ENCODE data around the gene UNC93A. TPM values are rescaled to one million over a fixed set of nuclear protein-coding genes. Genes with fewer than 3 reads are reported as not detected.
"Not testable (repeated sequence)": the region's sequence is repeated elsewhere in the genome, so short reads cannot be mapped to it uniquely, and the experiment has no call there.

Gene UNC93A
- total and polyA plus RNA-seq, 2 donors (not counting 3 experiments of a cell fraction or from before 2014, with no cell fraction given), result not detected

DNA sequence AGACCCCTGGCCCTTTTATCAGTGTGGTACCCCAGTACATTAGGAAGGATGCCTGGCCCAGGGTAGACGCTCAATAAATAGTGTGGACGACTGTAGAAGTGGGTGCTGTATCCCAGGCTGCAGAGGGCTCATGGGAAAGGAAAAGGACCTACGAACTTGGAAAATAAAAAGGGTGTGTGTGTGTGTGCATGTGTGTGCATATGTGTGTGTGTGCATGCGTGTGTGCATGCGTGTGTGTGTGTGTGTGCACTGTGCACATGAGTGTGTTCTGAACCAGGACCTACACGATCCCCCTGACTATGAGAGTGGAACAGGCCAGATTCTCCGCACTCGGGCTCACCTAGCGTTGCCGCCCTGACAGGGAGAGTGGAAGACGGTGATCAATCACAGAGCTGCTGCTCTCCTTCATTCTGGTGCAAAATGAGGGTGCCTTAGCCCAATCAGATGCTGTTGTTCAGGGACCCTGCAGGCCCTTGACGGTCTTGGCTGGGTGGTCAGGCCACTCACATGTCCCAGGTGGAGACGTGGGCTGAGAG lies 3.5 kb upstream of the UNC93A start:
- no peaks in the 10 kb centered on the region for H3K4me1 ChIP-seq (ENCODE audit: control insufficient read depth, extremely low read depth, insufficient read depth, low read length)
- H3K9me1 ChIP-seq (replicated peaks; ENCODE audit: control insufficient read depth, extremely low read depth, insufficient read depth, low read length), result no peaks in the 10 kb centered on the region
- dilution Hi-C loops (cut with MboI; ENCODE audit: extremely low pct_ligation_motif_present, low sequenced_read_pairs), result no loop called here
- DNase-seq (ENCODE audit: low read depth, low spot score) (no peak), FAIRE-seq (no peak)
- no peak overlapping the region for H3K9ac ChIP-seq (replicated peaks; ENCODE audit: extremely low read depth, insufficient read depth, low read length)
- no peaks in the 10 kb centered on the region for H3K9me3 ChIP-seq (replicated peaks; ENCODE audit: control insufficient read depth, insufficient read depth, low read length)
- CTCF ChIA-PET, result interaction anchor here (1.7 to 1.8 kb wide), 2 partner anchors 64 to 69 kb away, joined by 8 to 12 read pairs; no protein-coding TSS in a partner anchor
- no peaks in the 10 kb centered on the region for H3K36me3 ChIP-seq (ENCODE audit: control insufficient read depth in 2 of 2, extremely low read depth in 1 of 2, insufficient read depth in 2 of 2, low read length in 2 of 2)
- no peak overlapping the region for H3K4me2 ChIP-seq (ENCODE audit: insufficient read depth, low read length)
- H3K4me3 ChIP-seq (replicated peaks in 1 of 3; ENCODE audit: insufficient read depth in 1 of 3, low read depth in 1 of 3, low read length in 3 of 3), result no peak overlapping the region
- no peaks in the 10 kb centered on the region for H3K79me2 ChIP-seq (ENCODE audit: control insufficient read depth, insufficient read depth, low read length)
- no peak for TF ChIP-seq GATA2 (IDR thresholded peaks at IDR 0.05; ENCODE audit: insufficient read depth, insufficient read length, low read depth, low read length)
- TF ChIP-seq JUN (IDR thresholded peaks at IDR 0.05; ENCODE audit: borderline replicate concordance, insufficient read depth, insufficient read length, low read depth), result no peak
- no peak for TF ChIP-seq CTCF (IDR thresholded peaks at IDR 0.05; ENCODE audit: extremely low read depth in 1 of 2, insufficient read depth in 1 of 2, low read depth in 1 of 2, low read length in 2 of 2)
- BruUV-seq (replicated peaks), result no TSS peak
- no peaks in the 10 kb centered on the region for H3K27me3 ChIP-seq (ENCODE audit: control insufficient read depth in 2 of 2, insufficient read depth in 2 of 2, low read length in 2 of 2)
- H2AFZ ChIP-seq (ENCODE audit: low read depth, low read length), result no peak overlapping the region
- no peaks in the 10 kb centered on the region for H4K20me1 ChIP-seq (replicated peaks; ENCODE audit: control insufficient read depth, extremely low read depth, insufficient read depth, low read length)
- intact Hi-C loops (cut with micrococcal nuclease), result loop anchor here (1.0 kb wide), 2 partner anchors 70 to 611 kb away; no protein-coding TSS in a partner anchor
- H3K27ac ChIP-seq (ENCODE audit: insufficient read depth, low read depth, low read length), result no peak overlapping the region
- POLR2A ChIA-PET, result no interaction called here

- H3K27me3 ChIP-seq (ENCODE audit: control insufficient read depth in 2 of 2, insufficient read depth in 2 of 2, low read length in 2 of 2); H3K9ac ChIP-seq (replicated peaks; ENCODE audit: extremely low read depth, insufficient read depth, low read length); dilution Hi-C loops (cut with MboI; ENCODE audit: extremely low pct_ligation_motif_present, low sequenced_read_pairs); POLR2A ChIA-PET; H3K4me2 ChIP-seq (ENCODE audit: insufficient read depth, low read length); H3K4me3 ChIP-seq (replicated peaks in 1 of 3; ENCODE audit: insufficient read depth in 1 of 3, low read depth in 1 of 3, low read length in 3 of 3); H3K27ac ChIP-seq (ENCODE audit: insufficient read depth, low read depth, low read length); H2AFZ ChIP-seq (ENCODE audit: low read depth, low read length); H4K20me1 ChIP-seq (replicated peaks; ENCODE audit: control insufficient read depth, extremely low read depth, insufficient read depth, low read length); BruUV-seq (replicated peaks); H3K79me2 ChIP-seq (ENCODE audit: control insufficient read depth, insufficient read depth, low read length); H3K9me1 ChIP-seq (replicated peaks; ENCODE audit: control insufficient read depth, extremely low read depth, insufficient read depth, low read length); H3K36me3 ChIP-seq (ENCODE audit: control insufficient read depth in 2 of 2, extremely low read depth in 1 of 2, insufficient read depth in 2 of 2, low read length in 2 of 2); H3K9me3 ChIP-seq (replicated peaks; ENCODE audit: control insufficient read depth, insufficient read depth, low read length); H3K4me1 ChIP-seq (ENCODE audit: control insufficient read depth, extremely low read depth, insufficient read depth, low read length): not testable (repeated sequence)
- CTCF ChIA-PET, result interaction anchor here (1.0 to 1.8 kb wide), 2 partner anchors 63 to 70 kb away, joined by 4 to 12 read pairs; no protein-coding TSS in a partner anchor
- intact Hi-C loops (cut with micrococcal nuclease), result loop anchor here (1.0 kb wide), 2 partner anchors 71 to 610 kb away; no protein-coding TSS in a partner anchor
- FAIRE-seq (peak; percentile 100), DNase-seq (ENCODE audit: low read depth, low spot score) (peak; percentile 35)
- TF ChIP-seq CTCF (IDR thresholded peaks at IDR 0.05; ENCODE audit: extremely low read depth in 1 of 2, insufficient read depth in 1 of 2, low read depth in 1 of 2, low read length in 2 of 2), result peak; percentile 43 to 44
Observed at GRCh38 chr6:167288591-167289225, 2.4 kb upstream of the UNC93A start.

- DNase-seq (ENCODE audit: low read depth, low spot score); H3K9me1 ChIP-seq (replicated peaks; ENCODE audit: control insufficient read depth, extremely low read depth, insufficient read depth, low read length); FAIRE-seq; H3K4me3 ChIP-seq (replicated peaks in 1 of 3; ENCODE audit: insufficient read depth in 1 of 3, low read depth in 1 of 3, low read length in 3 of 3); H3K4me1 ChIP-seq (ENCODE audit: control insufficient read depth, extremely low read depth, insufficient read depth, low read length); H4K20me1 ChIP-seq (replicated peaks; ENCODE audit: control insufficient read depth, extremely low read depth, insufficient read depth, low read length); H3K27ac ChIP-seq (ENCODE audit: insufficient read depth, low read depth, low read length); H3K36me3 ChIP-seq (ENCODE audit: control insufficient read depth in 2 of 2, extremely low read depth in 1 of 2, insufficient read depth in 2 of 2, low read length in 2 of 2); H3K27me3 ChIP-seq (ENCODE audit: control insufficient read depth in 2 of 2, insufficient read depth in 2 of 2, low read length in 2 of 2); POLR2A ChIA-PET; H3K4me2 ChIP-seq (ENCODE audit: insufficient read depth, low read length); BruUV-seq (replicated peaks); H3K9ac ChIP-seq (replicated peaks; ENCODE audit: extremely low read depth, insufficient read depth, low read length); intact Hi-C loops (cut with micrococcal nuclease); dilution Hi-C loops (cut with MboI; ENCODE audit: extremely low pct_ligation_motif_present, low sequenced_read_pairs); H3K9me3 ChIP-seq (replicated peaks; ENCODE audit: control insufficient read depth, insufficient read depth, low read length); H2AFZ ChIP-seq (ENCODE audit: low read depth, low read length); H3K79me2 ChIP-seq (ENCODE audit: control insufficient read depth, insufficient read depth, low read length): not testable (repeated sequence)
- CTCF ChIA-PET, result interaction anchor here (1.0 to 2.1 kb wide), 3 partner anchors 62 to 71 kb away, joined by 4 to 19 read pairs (median 12); no protein-coding TSS in a partner anchor
Observed at GRCh38 chr6:167289291-167289690, 1.8 kb upstream of the UNC93A start.
